ENCODE results near the gene SRBD1.

SRBD1 gene

GRCh38 chr2:45626387-45627221, 15.5 kb upstream of the SRBD1 start:
- no peaks in the 10 kb centered on the region for H3K27me3 ChIP-seq (ENCODE audit: control insufficient read depth, insufficient read depth, low read length)
- H3K9ac ChIP-seq (ENCODE audit: low read length), result no peak overlapping the region
- H3K27ac ChIP-seq (ENCODE audit: low read depth, low read length), result no peak overlapping the region
- no peak overlapping the region for H3K4me3 ChIP-seq (ENCODE audit: low read length)
- no peaks in the 10 kb centered on the region for H3K4me1 ChIP-seq (ENCODE audit: control insufficient read depth, insufficient read depth, low read length)
- no peaks in the 10 kb centered on the region for H3K36me3 ChIP-seq (ENCODE audit: control insufficient read depth, insufficient read depth, low read length)

DNA sequence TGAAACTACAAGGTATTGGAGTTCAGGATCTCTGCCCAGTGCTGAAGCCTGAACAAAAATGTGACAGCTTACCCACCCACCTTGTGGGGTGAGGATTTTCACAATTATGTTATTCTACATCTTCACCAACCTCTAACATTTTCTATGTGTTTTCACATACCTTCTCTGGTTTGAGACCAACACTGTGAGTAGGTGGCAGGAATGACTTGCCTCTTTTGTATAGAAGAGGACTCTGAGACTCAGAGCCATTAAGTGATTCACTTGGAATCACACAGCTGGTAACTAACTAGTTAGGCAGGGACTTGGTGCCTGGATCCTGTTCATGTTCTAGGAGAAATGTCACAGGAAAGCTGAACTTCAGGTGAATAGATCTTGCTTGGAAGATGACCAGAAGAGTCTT, 14.8 kb upstream of the SRBD1 start:
- H3K9ac ChIP-seq (ENCODE audit: low read length), result no peak overlapping the region
- H3K4me3 ChIP-seq (ENCODE audit: low read length), result no peak overlapping the region
- no peaks in the 10 kb centered on the region for H3K27me3 ChIP-seq (ENCODE audit: control insufficient read depth, insufficient read depth, low read length)
- no peak overlapping the region for H3K27ac ChIP-seq (ENCODE audit: low read depth, low read length)
- H3K36me3 ChIP-seq (ENCODE audit: control insufficient read depth, insufficient read depth, low read length), result no peaks in the 10 kb centered on the region
- no peaks in the 10 kb centered on the region for H3K4me1 ChIP-seq (ENCODE audit: control insufficient read depth, insufficient read depth, low read length)

- Histone ChIP-seq H3K4me1 (ENCODE audit: control insufficient read depth, insufficient read depth, low read length) (no peaks in the 10 kb centered on the region), H3K4me3 (ENCODE audit: low read length) (no peak overlapping the region), H3K27ac (ENCODE audit: low read depth, low read length) (no peak overlapping the region), H3K36me3 (ENCODE audit: control insufficient read depth, insufficient read depth, low read length) (no peaks in the 10 kb centered on the region), H3K9ac (ENCODE audit: low read length) (no peak overlapping the region), H3K27me3 (ENCODE audit: control insufficient read depth, insufficient read depth, low read length) (no peaks in the 10 kb centered on the region)
Observed at GRCh38 chr2:45623098-45623497, 12.0 kb upstream of the SRBD1 start.

- no peaks in the 10 kb centered on the region for H3K4me1 ChIP-seq (ENCODE audit: control insufficient read depth, insufficient read depth, low read length)
- H3K36me3 ChIP-seq (ENCODE audit: control insufficient read depth, insufficient read depth, low read length), result no peaks in the 10 kb centered on the region
- no peaks in the 10 kb centered on the region for H3K27me3 ChIP-seq (ENCODE audit: control insufficient read depth, insufficient read depth, low read length)
- H3K4me3 ChIP-seq (ENCODE audit: low read length), result no peak overlapping the region
- no peak overlapping the region for H3K9ac ChIP-seq (ENCODE audit: low read length)
- no peak overlapping the region for H3K27ac ChIP-seq (ENCODE audit: low read depth, low read length)
Observed at GRCh38 chr2:45622336-45623075, 11.4 kb upstream of the SRBD1 start.

- Histone ChIP-seq H3K9ac (ENCODE audit: low read length) (no peak overlapping the region), H3K27ac (ENCODE audit: low read depth, low read length) (no peak overlapping the region), H3K36me3 (ENCODE audit: control insufficient read depth, insufficient read depth, low read length) (no peaks in the 10 kb centered on the region)
Observed at GRCh38 chr2:45617496-45617895, 6.4 kb upstream of the SRBD1 start.

DNA sequence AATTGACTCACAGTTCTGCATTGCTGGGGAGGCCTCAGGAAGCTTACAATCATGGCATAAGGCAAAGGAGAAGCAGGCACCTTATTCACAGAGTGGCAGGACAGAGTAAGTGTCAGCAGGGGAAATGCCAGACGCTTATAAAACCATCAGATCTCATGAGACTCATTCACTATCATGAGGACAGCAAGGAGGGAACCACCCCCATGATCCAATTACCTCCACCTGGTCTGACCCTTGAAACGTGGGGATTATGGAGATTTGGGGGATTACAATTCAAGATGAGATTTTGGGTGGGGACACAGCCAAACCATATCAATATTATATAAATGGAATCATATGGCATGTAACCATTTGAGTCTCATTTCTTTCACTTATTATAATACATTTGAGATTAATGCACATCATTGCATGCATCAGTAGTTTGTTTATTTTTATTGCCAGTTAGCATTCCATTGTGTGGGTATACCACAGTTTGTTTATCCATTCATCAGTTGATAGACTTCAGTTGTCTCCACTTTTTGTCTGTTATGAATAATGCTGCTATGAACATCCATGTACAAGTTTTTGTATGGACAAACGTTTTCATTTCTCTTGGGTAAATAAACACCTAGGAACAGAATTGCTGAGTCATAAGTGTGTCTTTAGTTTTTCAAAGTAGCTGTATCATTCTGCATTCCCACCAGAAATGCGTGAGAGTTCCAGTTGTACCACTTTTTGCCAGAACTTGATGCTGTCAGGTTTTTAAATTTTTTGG, 5.8 kb upstream of the SRBD1 start:
- Histone ChIP-seq H3K27ac (ENCODE audit: low read depth, low read length) (no peak overlapping the region), H3K4me3 (ENCODE audit: low read length) (no peak overlapping the region), H3K9ac (ENCODE audit: low read length) (no peak overlapping the region)

More at GRCh38 chr2:45617496-45617895, 6.4 kb upstream of the SRBD1 start:
- Histone ChIP-seq H3K4me3 (ENCODE audit: low read length) (no peak overlapping the region), H3K4me1 (ENCODE audit: control insufficient read depth, insufficient read depth, low read length) (no peaks in the 10 kb centered on the region), H3K27me3 (ENCODE audit: control insufficient read depth, insufficient read depth, low read length) (no peaks in the 10 kb centered on the region)

GRCh38 chr2:45614871-45615415, 3.9 kb upstream of the SRBD1 start:
- Histone ChIP-seq H3K27me3 (ENCODE audit: control insufficient read depth, insufficient read depth, low read length) (no peaks in the 10 kb centered on the region), H3K4me3 (ENCODE audit: low read length) (no peak overlapping the region), H3K36me3 (ENCODE audit: control insufficient read depth, insufficient read depth, low read length) (no peaks in the 10 kb centered on the region), H3K27ac (ENCODE audit: low read depth, low read length) (no peak overlapping the region), H3K4me1 (ENCODE audit: control insufficient read depth, insufficient read depth, low read length) (no peaks in the 10 kb centered on the region), H3K9ac (ENCODE audit: low read length) (no peak overlapping the region)

More for the DNA sequence above, 5.8 kb upstream of the SRBD1 start:
- H3K36me3 ChIP-seq (ENCODE audit: control insufficient read depth, insufficient read depth, low read length), result no peaks in the 10 kb centered on the region
- no peaks in the 10 kb centered on the region for H3K27me3 ChIP-seq (ENCODE audit: control insufficient read depth, insufficient read depth, low read length)
- no peaks in the 10 kb centered on the region for H3K4me1 ChIP-seq (ENCODE audit: control insufficient read depth, insufficient read depth, low read length)

GRCh38 chr2:45614330-45614729, 3.3 kb upstream of the SRBD1 start:
- Histone ChIP-seq H3K9ac (ENCODE audit: low read length) (no peak overlapping the region), H3K4me1 (ENCODE audit: control insufficient read depth, insufficient read depth, low read length) (no peaks in the 10 kb centered on the region), H3K27ac (ENCODE audit: low read depth, low read length) (no peak overlapping the region), H3K27me3 (ENCODE audit: control insufficient read depth, insufficient read depth, low read length) (no peaks in the 10 kb centered on the region), H3K4me3 (ENCODE audit: low read length) (no peak overlapping the region), H3K36me3 (ENCODE audit: control insufficient read depth, insufficient read depth, low read length) (no peaks in the 10 kb centered on the region)

- H3K4me1 ChIP-seq (ENCODE audit: control insufficient read depth, insufficient read depth, low read length), result no peaks in the 10 kb centered on the region
- H3K4me3 ChIP-seq (ENCODE audit: low read length), result no peak overlapping the region
- no peaks in the 10 kb centered on the region for H3K36me3 ChIP-seq (ENCODE audit: control insufficient read depth, insufficient read depth, low read length)
- no peaks in the 10 kb centered on the region for H3K27me3 ChIP-seq (ENCODE audit: control insufficient read depth, insufficient read depth, low read length)
- no peak overlapping the region for H3K9ac ChIP-seq (ENCODE audit: low read length)
- no peak overlapping the region for H3K27ac ChIP-seq (ENCODE audit: low read depth, low read length)
Observed at GRCh38 chr2:45612731-45613130, 1.7 kb upstream of the SRBD1 start.

- H3K36me3 ChIP-seq (ENCODE audit: control insufficient read depth, insufficient read depth, low read length), result no peaks in the 10 kb centered on the region
- H3K9ac ChIP-seq (ENCODE audit: low read length), result no peak overlapping the region
- no peak overlapping the region for H3K27ac ChIP-seq (ENCODE audit: low read depth, low read length)
- H3K27me3 ChIP-seq (ENCODE audit: control insufficient read depth, insufficient read depth, low read length), result no peaks in the 10 kb centered on the region
- no peaks in the 10 kb centered on the region for H3K4me1 ChIP-seq (ENCODE audit: control insufficient read depth, insufficient read depth, low read length)
- no peak overlapping the region for H3K4me3 ChIP-seq (ENCODE audit: low read length)
Observed at GRCh38 chr2:45612285-45612684, 1.2 kb upstream of the SRBD1 start.

- Histone ChIP-seq H3K9ac (ENCODE audit: low read length) (peak overlapping the region; percentile 67), H3K27me3 (ENCODE audit: control insufficient read depth, insufficient read depth, low read length) (no peaks in the 10 kb centered on the region), H3K36me3 (ENCODE audit: control insufficient read depth, insufficient read depth, low read length) (no peaks in the 10 kb centered on the region), H3K27ac (ENCODE audit: low read depth, low read length) (peak overlapping the region; percentile 77), H3K4me3 (ENCODE audit: low read length) (peak overlapping the region; percentile 94), H3K4me1 (ENCODE audit: control insufficient read depth, insufficient read depth, low read length) (no peaks in the 10 kb centered on the region)
Observed at GRCh38 chr2:45610281-45611019, 617 bp downstream of the SRBD1 start.
